KMS-11 (cell line): ENCODE data around the gene TACR1.

Experiments used
- H2AFZ ChIP-seq: fragments of 200-600 bp; sonication (generic); 2 replicates; pipeline ENCODE4 v1.6.1; 2016; ENCODE audit warnings: antibody characterized with exemption, mixed run types, low read depth
- H3K27ac ChIP-seq: fragments of 200-600 bp; sonication (generic); 2 replicates; pipeline ENCODE4 v1.6.1; 2016; ENCODE audit warnings: mild to moderate bottlenecking, mixed run types
- H3K27me3 ChIP-seq: fragments of 200-600 bp; sonication (generic); 2 replicates; pipeline ENCODE4 v1.6.1; 2017; ENCODE audit warnings: mild to moderate bottlenecking, low read depth, mixed run types, moderate library complexity; ENCODE audit not compliant: insufficient read depth
- H3K36me3 ChIP-seq: fragments of 200-600 bp; sonication (generic); 2 replicates; pipeline ENCODE4 v1.6.1; 2017; ENCODE audit warnings: mild to moderate bottlenecking, mixed run types; ENCODE audit not compliant: insufficient read depth
- H3K4me1 ChIP-seq: fragments of 200-600 bp; sonication (generic); 2 replicates; pipeline ENCODE4 v1.6.1; 2016; ENCODE audit warnings: mild to moderate bottlenecking, low read depth, mixed run types; ENCODE audit not compliant: poor library complexity, severe bottlenecking
- H3K4me2 ChIP-seq: fragments of 200-600 bp; sonication (generic); 2 replicates; pipeline ENCODE4 v1.7.0; 2016; ENCODE audit warnings: mild to moderate bottlenecking, mixed run types
- H3K4me3 ChIP-seq: fragments of 200-600 bp; sonication (generic); IDR thresholded peaks from 2 replicates; pipeline ENCODE4 v1.6.1; 2017; ENCODE audit warnings: low read depth, low read length, mixed read lengths; ENCODE audit not compliant: insufficient read depth
- H3K79me2 ChIP-seq: fragments of 200-600 bp; sonication (generic); 2 replicates; pipeline ENCODE4 v1.6.1; 2016; ENCODE audit warnings: low read depth, mixed run types; ENCODE audit not compliant: insufficient read depth
- H3K9ac ChIP-seq: fragments of 200-600 bp; sonication (generic); 2 replicates; pipeline ENCODE4 v1.6.1; 2016; ENCODE audit warnings: mild to moderate bottlenecking, mixed run types
- H4K20me1 ChIP-seq: fragments of 200-600 bp; sonication (generic); 2 replicates; pipeline ENCODE4 v1.6.1; 2016; ENCODE audit warnings: mild to moderate bottlenecking, mixed run types; ENCODE audit not compliant: insufficient read depth
- TF ChIP-seq, protein P1 (sequence below): fragments of 200-600 bp; sonication (generic); conservative IDR thresholded peaks from 2 replicates; pipeline ENCODE4 v1.6.1; 2017; ENCODE audit warnings: low read depth, mild to moderate bottlenecking, antibody characterized with exemption, low read length, moderate library complexity, mixed read lengths

Gene TACR1

DNA sequence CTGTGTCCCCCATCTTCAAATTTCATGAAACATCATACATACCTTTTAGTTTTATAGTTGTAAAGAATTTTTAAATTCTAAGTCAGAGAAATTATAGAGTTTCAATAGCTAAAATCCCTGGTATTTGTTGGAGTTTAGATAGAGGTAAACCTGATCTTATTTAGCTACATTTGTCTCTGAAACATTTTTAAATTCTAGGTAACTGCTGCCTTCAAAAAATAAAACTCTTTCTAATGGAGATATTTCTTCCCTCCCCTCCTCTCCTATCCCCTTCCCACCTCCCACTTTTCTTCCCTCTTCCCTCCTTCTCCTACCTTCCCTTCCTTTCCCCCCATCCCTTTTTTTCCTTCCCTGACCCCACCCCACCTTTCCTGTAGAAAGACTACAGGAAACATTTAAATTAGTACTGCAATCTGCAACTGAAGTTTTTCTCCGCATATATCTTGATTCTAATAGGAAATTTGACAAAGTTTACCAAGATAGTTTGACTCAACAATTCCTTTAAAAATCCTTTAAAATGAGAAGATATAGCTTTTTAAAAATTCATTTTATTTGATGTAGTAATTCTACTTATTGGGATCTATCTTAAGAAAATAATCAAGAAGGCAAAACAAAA lies 4.1 kb downstream of the TACR1 start:
- H3K9ac ChIP-seq: no peak overlapping the region
- TF ChIP-seq, protein P1, sequence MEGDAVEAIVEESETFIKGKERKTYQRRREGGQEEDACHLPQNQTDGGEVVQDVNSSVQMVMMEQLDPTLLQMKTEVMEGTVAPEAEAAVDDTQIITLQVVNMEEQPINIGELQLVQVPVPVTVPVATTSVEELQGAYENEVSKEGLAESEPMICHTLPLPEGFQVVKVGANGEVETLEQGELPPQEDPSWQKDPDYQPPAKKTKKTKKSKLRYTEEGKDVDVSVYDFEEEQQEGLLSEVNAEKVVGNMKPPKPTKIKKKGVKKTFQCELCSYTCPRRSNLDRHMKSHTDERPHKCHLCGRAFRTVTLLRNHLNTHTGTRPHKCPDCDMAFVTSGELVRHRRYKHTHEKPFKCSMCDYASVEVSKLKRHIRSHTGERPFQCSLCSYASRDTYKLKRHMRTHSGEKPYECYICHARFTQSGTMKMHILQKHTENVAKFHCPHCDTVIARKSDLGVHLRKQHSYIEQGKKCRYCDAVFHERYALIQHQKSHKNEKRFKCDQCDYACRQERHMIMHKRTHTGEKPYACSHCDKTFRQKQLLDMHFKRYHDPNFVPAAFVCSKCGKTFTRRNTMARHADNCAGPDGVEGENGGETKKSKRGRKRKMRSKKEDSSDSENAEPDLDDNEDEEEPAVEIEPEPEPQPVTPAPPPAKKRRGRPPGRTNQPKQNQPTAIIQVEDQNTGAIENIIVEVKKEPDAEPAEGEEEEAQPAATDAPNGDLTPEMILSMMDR: no peak
- H3K27ac ChIP-seq: no peak overlapping the region
- no peaks in the 10 kb centered on the region for H3K36me3 ChIP-seq
- no peak overlapping the region for H2AFZ ChIP-seq
- no peaks in the 10 kb centered on the region for H4K20me1 ChIP-seq
- H3K79me2 ChIP-seq: no peaks in the 10 kb centered on the region
- H3K4me1 ChIP-seq: no peaks in the 10 kb centered on the region
- no peak overlapping the region for H3K4me2 ChIP-seq
- no peak overlapping the region for H3K4me3 ChIP-seq
- no peaks in the 10 kb centered on the region for H3K27me3 ChIP-seq

DNA sequence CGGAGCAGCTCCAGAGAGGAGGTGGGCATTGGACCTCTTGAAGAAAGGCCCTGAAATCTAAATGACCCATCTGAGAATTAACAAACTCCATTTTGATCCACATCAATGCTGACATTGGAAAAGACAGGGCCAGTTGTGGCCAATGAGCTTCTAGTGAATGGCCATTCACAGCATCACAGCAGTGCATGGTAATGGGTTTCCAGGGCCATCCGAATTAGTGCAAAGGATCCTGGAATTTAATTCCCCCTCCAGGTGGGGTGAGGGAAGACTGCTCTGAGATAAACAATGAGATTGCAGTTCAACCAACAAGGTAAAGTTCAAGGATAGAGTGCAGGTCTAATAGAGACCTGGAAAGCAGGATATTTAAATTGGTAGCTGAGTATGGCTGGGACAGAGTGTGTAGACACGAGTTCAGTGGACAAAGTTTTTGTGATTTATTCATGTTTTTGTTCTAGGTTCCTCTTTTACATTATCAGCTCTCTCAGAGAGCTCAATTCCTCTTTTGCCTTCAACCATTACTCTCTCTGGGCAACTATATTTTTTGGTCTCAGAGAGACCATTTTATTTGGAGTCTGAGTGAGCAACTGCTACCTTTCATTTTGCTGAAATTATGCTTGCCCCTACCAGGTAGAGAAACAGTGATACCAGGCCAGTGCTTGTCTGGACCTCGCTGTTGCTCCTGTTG lies 5.0 kb downstream of the TACR1 start:
- Histone ChIP-seq H3K79me2 (no peaks in the 10 kb centered on the region), H2AFZ (no peak overlapping the region), H3K27ac (no peak overlapping the region), H3K4me1 (no peaks in the 10 kb centered on the region), H3K4me3 (no peak overlapping the region), H3K36me3 (no peaks in the 10 kb centered on the region), H3K4me2 (no peak overlapping the region), H3K27me3 (no peaks in the 10 kb centered on the region), H4K20me1 (no peaks in the 10 kb centered on the region), H3K9ac (no peak overlapping the region)
- TF ChIP-seq, protein P1: no peak

DNA sequence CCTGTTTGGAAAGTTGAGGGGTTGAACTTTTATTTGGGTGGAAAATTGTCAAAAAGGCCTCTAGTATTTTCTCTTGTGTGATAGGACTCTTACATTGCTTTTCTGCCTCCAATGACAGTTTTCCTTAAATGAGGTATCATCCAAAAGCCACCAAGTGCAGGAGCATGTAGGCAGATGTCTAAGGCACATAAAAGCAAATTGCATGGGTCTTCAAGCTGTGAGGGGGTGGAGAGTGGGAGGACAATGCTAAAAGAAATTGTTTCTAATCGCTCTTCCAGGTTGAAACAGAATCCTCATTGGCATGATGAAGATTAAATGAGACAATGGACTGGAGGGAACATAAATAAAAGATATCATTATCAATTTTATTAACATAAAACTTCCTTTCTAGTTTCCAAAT lies 6.8 kb downstream of the TACR1 start:
- no peaks in the 10 kb centered on the region for H4K20me1 ChIP-seq
- H3K4me2 ChIP-seq: no peak overlapping the region
- no peaks in the 10 kb centered on the region for H3K79me2 ChIP-seq
- H2AFZ ChIP-seq: no peak overlapping the region
- TF ChIP-seq, protein P1: no peak
- no peaks in the 10 kb centered on the region for H3K4me1 ChIP-seq
- no peaks in the 10 kb centered on the region for H3K27me3 ChIP-seq
- no peak overlapping the region for H3K9ac ChIP-seq
- H3K27ac ChIP-seq: no peak overlapping the region
- H3K4me3 ChIP-seq: no peak overlapping the region
- H3K36me3 ChIP-seq: no peaks in the 10 kb centered on the region

DNA sequence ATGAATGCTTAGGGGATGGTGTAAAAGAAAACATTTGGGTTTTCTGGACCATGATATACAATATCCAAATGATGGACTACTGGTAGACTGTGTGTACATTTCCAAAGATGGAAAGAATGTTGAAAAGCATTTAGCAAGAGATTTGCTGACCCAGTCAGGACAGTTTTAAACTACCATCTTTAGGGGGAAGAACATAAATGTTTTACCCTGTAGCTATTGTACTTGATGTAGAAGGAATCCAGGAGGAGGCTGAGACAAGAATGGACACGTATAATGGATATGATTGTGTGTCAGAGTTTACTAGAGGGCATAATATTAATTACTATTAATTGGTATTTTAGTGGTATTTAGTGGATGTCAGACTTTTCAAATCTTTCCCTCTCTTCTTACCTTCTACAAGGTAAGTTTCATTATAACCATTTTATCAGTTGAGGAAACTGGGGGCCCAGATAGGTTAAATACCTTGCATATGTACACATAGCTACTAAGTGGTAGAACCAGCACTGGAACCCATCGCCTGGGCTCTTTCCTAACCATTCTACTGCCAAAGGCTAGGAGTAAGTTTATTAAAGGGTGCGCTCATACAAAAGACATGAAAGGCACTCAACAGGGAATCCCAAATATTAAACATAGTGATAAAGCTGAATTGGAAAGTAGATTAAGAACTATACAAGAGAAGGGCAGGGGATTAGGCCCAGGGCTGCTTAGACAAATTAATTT lies 8.9 kb downstream of the TACR1 start:
- no peak overlapping the region for H3K9ac ChIP-seq
- no peaks in the 10 kb centered on the region for H3K79me2 ChIP-seq
- no peaks in the 10 kb centered on the region for H4K20me1 ChIP-seq
- no peak overlapping the region for H2AFZ ChIP-seq
- H3K4me3 ChIP-seq: no peak overlapping the region
- TF ChIP-seq, protein P1: no peak
- no peaks in the 10 kb centered on the region for H3K27me3 ChIP-seq
- H3K36me3 ChIP-seq: no peaks in the 10 kb centered on the region
- no peak overlapping the region for H3K27ac ChIP-seq
- no peak overlapping the region for H3K4me2 ChIP-seq
- H3K4me1 ChIP-seq: no peaks in the 10 kb centered on the region
